GM21447 (cell line): Measurements from ENCODE around the gene GRK7.
"Not testable (repeated sequence)": the region's sequence is repeated elsewhere in the genome, so short reads cannot be mapped to it uniquely, and the experiment has no call there.

Source experiments
- ATAC-seq: cut with Tn5 transposase; IDR thresholded peaks from one replicate; pipeline ENCODE4 v1.9.1; 2021; ENCODE audit not compliant: unreplicated experiment

Gene GRK7

GRCh38 chr3:141795276-141795675 lies 32.1 kb downstream of the GRK7 start:
- no peak for ATAC-seq

DNA sequence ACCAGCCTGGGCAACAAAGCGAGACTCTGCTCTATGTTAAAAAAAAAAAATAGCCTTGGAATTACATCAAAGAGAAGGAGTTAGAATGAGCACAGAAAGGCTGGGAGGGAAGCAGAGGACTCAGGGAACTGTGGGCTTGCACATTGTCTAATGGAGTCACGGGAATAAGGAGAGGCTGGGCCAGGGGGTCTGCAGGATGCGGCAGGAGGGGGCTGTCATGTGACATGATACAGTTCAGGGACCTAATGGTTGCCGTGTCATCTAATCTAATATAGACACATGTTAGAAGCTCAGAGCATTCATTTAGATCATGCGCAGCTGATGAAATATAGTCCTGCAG lies 32.5 kb downstream of the GRK7 start:
- ATAC-seq: no peak

GRCh38 chr3:141796081-141796888 lies 33.1 kb downstream of the GRK7 start:
- ATAC-seq: peak; percentile 95

GRCh38 chr3:141796889-141797781 lies 33.9 kb downstream of the GRK7 start:
- peak; percentile 31 for ATAC-seq

- ATAC-seq: no peak
Measured at GRCh38 chr3:141797819-141798447, 34.7 kb downstream of the GRK7 start.

DNA sequence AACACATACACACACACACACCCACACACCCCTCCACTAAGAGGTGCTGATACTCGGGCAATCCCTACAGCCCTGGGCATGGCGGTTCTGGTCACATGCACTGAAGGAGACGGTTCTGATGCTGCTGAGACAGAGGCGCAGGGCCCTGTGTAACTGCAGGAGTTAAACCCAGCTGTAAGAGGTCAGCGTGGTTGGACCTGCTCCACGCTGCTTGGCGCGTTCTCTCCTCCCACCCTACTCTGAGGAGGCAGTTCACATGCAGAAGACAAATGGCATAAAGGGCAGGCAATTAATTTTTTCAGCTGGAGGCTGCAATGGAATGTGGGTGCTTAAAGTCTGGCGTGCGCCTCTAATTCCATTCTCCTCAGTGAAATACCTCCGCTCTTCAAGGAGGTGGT lies 35.2 kb downstream of the GRK7 start:
- ATAC-seq: no peak

DNA sequence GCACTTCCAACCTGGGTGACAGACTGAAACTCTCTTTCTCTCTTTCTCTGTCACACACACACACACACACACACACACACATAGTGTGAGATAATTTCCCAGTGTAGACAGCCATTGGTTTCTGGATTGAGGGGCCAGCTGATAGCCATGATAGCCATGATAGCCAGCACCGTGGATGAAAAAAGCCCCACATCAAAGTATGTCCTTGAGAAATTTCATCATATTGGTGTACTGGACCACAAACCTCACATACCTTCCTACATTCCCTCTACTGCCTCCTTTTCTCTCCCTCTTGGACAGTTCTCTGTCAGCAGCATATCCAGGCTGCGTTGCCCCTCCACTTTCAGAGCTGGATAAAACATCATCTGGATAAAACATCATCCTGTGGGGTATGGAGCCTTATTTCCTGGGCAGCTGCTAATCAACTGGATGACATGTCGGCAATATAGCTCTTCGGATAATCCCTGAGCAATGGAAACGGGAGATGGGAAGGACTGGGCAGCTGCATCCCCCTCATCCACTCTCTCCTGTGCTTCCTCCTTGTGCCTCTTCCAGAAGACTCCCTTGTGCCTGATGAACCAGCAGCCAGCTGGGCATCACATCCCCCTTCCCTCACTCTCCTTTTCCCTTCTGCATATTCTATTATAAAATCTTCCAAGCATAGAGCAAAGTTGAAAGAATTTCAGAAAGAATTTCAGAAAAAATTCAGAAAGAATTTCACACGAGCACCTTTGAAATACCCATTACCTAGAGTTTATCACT lies 39.3 kb downstream of the GRK7 start:
- no peak for ATAC-seq

- ATAC-seq: not testable (repeated sequence)
Measured at GRCh38 chr3:141803538-141803937, 40.3 kb downstream of the GRK7 start.

GRCh38 chr3:141804447-141804777 lies 41.2 kb downstream of the GRK7 start:
- ATAC-seq: no peak

GRCh38 chr3:141804778-141805639 lies 41.8 kb downstream of the GRK7 start:
- no peak for ATAC-seq

DNA sequence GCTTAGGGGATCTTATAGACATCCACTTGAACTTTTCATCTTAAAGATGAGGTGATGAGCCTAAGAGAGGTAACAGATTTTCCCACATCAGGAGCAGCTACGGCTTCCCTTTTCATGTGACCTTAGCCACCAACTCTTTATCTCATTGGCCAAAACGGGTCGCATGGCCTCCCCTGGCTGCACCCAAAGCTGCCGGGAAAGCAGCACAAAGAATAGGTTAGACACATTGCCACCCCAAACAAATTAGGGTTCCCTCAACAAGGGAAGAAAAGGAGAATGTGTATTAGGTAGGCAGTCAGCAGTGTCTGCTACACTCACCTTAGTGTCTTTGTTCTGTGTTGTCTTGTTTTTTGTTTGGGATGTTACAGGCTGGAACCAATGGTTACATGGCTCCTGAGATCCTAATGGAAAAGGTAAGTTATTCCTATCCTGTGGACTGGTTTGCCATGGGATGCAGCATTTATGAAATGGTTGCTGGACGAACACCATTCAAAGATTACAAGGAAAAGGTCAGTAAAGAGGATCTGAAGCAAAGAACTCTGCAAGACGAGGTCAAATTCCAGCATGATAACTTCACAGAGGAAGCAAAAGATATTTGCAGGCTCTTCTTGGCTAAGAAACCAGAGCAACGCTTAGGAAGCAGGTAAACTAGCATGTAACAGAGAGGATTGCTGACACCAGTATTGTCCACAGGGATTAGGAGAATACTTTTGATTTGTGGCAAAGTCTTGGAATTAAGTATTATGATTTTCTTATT lies 44.2 kb downstream of the GRK7 start:
- ATAC-seq: no peak

DNA sequence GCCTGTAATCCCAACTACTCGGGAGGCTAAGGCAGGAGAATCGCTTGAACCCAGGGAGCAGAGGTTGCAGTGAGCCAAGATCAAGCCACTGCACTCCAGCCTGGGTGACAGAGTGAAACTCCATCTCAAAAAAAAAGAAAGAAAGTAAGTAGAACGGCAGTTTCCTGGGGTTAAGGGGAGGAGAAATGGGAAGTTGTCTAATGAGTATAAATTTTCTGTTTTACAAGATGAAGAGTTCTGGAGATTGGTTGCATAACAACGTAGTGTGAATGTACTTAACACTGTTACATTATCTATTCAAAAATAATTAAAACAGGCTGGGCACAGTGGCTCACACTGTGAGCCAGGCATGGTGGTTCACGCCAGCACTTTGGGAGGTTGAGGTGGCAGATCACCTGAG lies 45.4 kb downstream of the GRK7 start:
- ATAC-seq: no peak

DNA sequence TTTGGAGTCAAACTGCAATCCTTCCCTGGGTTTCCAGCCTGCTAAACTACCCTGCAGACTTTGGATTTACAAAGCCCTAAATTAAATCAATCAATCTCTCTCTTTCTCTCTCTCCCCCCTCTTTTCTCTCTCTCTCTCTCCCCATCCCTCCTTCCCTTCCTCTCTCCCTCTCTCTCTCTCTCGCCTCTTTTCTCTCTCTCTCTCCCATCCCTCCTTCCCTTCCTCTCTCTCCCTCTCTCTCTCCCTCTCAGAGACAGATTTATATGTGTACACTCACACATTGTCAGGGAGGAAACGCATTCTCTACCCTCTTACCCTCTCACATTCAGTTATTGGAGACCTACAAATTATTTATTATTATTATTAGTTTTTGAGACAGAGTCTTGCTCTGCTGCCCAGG lies 47.0 kb downstream of the GRK7 start:
- no peak for ATAC-seq

DNA sequence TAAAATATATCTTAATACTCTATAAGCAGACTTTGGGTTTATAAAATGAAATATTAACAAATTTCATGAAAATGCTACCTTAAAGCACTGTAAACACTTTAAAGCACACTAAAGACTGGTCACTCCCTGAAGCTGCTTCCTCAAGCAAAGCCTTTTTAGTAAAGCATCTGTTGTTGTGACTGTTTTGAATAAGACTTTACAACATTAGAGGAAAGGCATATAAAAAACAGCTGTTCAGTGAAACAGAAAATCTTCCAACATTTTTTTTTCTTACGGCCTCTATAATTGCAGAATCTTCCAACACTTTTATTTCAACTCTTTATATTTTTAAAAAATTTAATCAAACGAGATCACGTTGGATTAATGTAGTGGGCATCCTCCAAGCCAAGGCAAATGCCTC lies 48.1 kb downstream of the GRK7 start:
- no peak for ATAC-seq

DNA sequence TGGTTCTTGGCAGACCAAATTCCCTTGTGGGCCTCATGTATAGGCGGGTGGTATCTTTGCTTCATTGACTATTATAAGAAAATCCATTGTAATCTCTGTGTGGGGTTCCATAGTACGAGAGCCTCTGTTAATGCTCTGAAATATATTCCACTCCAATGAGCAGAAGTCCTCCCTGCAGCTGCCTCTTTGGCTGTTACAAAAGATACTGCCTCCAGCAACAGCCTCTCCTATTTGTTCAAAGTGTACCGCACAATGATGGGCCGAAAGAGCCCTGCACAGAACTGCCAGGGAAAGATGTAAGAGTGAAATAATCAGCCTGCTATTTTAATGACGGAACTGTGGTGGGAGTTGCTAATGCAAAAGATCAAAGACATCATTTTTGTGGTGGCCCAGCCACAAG lies 48.9 kb downstream of the GRK7 start:
- ATAC-seq: no peak

- no peak for ATAC-seq
Measured at GRCh38 chr3:141812586-141812985, 49.4 kb downstream of the GRK7 start.
